ENCODE results near the gene ADGRV1.
"Not testable (repeated sequence)": the region's sequence is repeated elsewhere in the genome, so short reads cannot be mapped to it uniquely, and the experiment has no call there.

The ADGRV1 gene

GRCh38 chr5:90654215-90654614 lies 95.6 kb downstream of the ADGRV1 start:
- no peak for FAIRE-seq

GRCh38 chr5:90655423-90655822 lies 96.8 kb downstream of the ADGRV1 start:
- FAIRE-seq, result no peak

- no peak for FAIRE-seq
Measured at GRCh38 chr5:90657030-90657429, 98.4 kb downstream of the ADGRV1 start.

DNA sequence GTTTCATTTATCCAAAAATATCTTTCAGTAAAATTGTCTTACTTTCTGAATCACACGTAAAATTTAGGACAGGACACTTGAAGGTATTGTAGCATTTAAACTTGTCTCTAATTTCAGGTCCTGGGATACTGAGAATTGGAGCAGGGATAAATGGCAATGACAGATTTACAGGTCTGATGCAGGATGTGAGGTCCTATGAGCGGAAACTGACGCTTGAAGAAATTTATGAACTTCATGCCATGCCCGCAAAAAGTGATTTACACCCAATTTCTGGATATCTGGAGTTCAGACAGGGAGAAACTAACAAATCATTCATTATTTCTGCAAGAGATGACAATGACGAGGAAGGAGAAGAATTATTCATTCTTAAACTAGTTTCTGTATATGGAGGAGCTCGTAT lies 99.2 kb downstream of the ADGRV1 start:
- FAIRE-seq, result no peak

- no peak for FAIRE-seq
Measured at GRCh38 chr5:90658620-90659019, 100.0 kb downstream of the ADGRV1 start.

- not testable (repeated sequence) for FAIRE-seq
Measured at GRCh38 chr5:90668079-90668565, 109.5 kb downstream of the ADGRV1 start.

- no peak for FAIRE-seq
Measured at GRCh38 chr5:90675222-90675621, 116.6 kb downstream of the ADGRV1 start.

GRCh38 chr5:90680921-90681563 lies 122.4 kb downstream of the ADGRV1 start:
- FAIRE-seq, result no peak

DNA sequence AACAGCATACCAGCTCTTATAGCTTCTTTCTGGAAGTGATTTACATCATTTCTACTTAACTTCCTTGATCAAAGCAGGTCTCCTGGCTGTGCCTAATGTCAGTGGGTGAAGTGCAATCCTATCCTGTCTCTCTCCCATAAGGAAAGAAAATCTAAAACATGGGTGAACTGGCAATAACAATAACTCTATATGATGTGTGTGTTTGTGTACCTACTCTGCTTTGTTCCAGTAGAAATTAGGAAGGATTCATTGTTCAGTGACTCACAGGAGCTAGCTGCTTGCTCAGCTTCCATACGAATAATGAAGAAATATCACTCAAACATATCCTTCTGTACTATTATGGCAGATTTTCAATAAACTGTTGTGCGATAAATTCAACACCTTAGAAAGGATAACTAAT lies 123.7 kb downstream of the ADGRV1 start:
- FAIRE-seq, result no peak

DNA sequence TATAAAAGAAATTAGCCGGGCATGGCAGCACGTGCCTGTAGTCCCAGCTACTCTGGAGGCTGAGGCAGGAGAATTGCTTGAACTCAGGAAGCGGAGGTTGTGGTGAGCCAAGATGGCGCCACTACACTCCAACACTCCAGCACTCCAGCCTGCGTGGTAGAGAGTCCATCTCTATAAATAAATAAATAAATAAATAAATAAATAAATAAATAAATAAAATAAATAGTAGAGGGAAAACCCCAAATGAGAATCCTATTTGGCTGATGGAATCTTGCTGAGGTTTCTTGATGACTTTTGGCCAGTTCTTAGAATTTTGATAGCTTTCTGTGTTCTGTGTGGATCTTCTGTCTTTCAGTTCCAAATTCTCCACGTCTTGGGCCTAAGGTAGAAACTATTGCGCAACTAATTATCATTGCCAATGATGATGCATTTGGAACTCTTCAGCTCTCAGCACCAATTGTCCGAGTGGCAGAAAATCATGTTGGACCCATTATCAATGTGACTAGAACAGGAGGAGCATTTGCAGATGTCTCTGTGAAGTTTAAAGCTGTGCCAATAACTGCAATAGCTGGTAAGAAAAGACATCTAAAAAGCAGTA lies 126.9 kb downstream of the ADGRV1 start:
- FAIRE-seq, result no peak

GRCh38 chr5:90686363-90686762 lies 127.8 kb downstream of the ADGRV1 start:
- FAIRE-seq, result not testable (repeated sequence)

DNA sequence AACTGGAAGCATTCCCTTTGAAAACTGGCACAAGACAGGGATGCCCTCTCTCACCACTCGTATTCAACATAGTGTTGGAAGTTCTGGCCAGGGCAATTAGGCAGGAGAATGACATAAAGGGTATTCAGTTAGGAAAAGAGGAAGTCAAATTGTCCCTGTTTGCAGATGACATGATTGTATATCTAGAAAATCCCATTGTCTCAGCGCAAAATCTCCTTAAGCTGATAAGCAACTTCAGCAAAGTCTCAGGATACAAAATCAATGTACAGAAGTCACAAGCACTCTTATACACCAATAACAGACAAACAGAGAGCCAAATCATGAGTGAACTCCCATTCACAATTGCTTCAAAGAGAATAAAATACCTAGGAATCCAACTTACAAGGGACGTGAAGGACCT lies 128.9 kb downstream of the ADGRV1 start:
- not testable (repeated sequence) for FAIRE-seq

- no peak for FAIRE-seq
Measured at GRCh38 chr5:90689064-90689463, 130.5 kb downstream of the ADGRV1 start.

GRCh38 chr5:90690307-90690706 lies 131.7 kb downstream of the ADGRV1 start:
- FAIRE-seq, result no peak

- no peak for FAIRE-seq
Measured at GRCh38 chr5:90691533-90691932, 132.9 kb downstream of the ADGRV1 start.

DNA sequence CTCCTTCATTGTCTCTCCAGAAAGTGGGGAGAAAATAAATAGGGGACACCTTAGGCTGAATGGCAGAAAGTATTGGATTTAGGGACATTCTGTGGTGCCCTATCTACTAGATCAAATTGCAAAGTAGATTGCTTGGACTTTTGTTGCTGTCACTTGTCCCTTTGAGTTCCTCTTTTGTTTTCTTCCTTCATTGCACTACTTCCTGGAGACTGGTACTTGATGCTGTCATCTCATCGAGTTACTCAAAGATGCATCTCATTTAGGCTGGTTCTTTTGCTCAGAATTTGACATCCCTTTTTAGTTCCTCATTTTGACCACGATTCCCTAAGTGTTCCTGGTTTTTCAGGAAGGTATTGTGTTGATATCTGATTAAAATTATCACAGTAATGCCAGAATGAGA lies 137.6 kb downstream of the ADGRV1 start:
- no peak for FAIRE-seq

- FAIRE-seq, result no peak
Measured at GRCh38 chr5:90700299-90700698, 141.7 kb downstream of the ADGRV1 start.

DNA sequence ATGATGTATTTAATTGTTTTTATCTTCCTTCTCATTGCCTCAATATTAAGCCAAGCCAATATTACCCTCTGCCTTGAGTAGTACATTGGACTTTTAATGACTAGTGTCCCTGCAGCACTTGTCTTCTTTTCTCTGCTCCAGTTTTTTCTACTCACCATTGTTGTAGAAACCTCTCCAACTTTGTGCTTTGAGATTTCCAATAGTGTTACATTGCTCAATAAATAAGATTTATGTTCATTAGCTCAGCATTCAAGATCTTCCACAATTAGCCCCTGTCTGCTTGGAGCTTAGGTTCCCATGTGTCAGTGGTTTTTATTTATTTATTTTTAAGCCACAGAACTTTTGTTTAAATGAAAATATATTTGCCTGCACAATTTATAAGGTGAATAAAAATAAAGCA lies 145.3 kb downstream of the ADGRV1 start:
- FAIRE-seq, result no peak

GRCh38 chr5:90707698-90708097 lies 149.1 kb downstream of the ADGRV1 start:
- no peak for FAIRE-seq

- FAIRE-seq, result peak; percentile 53
Measured at GRCh38 chr5:90709323-90710155, 150.9 kb downstream of the ADGRV1 start.

- FAIRE-seq, result peak; percentile 89
Measured at GRCh38 chr5:90718387-90718786, 159.8 kb downstream of the ADGRV1 start.

DNA sequence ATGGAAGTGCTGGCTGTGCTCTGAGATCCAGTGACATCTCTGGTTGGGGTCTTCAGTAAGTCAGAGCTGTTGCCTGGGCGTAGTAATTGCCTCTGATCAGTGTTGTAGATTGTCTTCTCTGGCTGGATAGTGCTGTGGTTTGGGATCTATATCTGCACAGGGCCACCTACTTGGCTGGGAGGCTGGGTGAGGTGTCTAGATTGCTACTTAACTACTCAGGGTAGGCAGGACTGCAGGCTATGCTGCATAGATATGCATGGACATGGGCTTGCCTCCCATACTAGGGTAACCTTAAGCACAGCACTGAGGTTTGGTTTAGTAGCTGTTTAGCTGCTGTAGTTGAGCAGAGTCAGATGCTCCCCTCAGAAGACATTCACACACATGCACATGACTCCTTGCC lies 181.0 kb downstream of the ADGRV1 start:
- FAIRE-seq, result no peak

- no peak for FAIRE-seq
Measured at GRCh38 chr5:90740244-90740799, 181.7 kb downstream of the ADGRV1 start.

Data from A204.1 (cell line).